CD4-positive, alpha-beta T cell treated with Interferon alpha-2 for 1 hour (primary cell): Measurements from ENCODE around the gene LEPROT.

Source experiments
- DNase-seq, 2 donors: peaks; one replicate each; pipeline ENCODE4 v3.0.0-alpha.2; 2020 to 2022

The LEPROT gene

GRCh38 chr1:65479554-65480204 lies 59.2 kb downstream of the LEPROT start:
- DNase-seq, result no peak

- DNase-seq, result no peak
Observed at GRCh38 chr1:65480684-65481405, 60.4 kb downstream of the LEPROT start.

- no peak for DNase-seq
Observed at GRCh38 chr1:65483993-65484754, 63.7 kb downstream of the LEPROT start.
